GM21381 (cell line): ENCODE results near the gene KCNK1.

ENCODE experiments used
- ATAC-seq: cut with Tn5 transposase; IDR thresholded peaks from one replicate; pipeline ENCODE4 v1.9.1; 2021; ENCODE audit warnings: mild to moderate bottlenecking, moderate library complexity; ENCODE audit not compliant: unreplicated experiment

KCNK1 gene

DNA sequence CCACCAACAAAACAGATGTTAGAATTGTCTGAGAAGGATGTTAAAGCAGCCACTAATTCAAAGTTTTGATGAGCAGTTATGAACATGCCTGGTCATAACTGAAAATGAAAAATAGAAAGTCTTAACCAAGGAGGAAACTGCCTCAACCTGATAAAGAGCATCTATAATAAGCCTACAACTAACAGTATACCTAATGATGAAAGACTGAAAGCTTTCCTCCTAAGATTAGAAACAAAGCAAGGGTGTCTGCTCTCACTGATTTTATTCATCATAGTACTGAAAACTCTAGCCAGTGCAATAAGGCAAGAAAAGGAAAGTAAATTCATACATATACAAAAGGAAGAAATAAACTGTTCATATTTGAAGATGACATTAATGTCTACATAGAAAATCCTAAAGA, 82.0 kb downstream of the KCNK1 start:
- ATAC-seq = no peak

DNA sequence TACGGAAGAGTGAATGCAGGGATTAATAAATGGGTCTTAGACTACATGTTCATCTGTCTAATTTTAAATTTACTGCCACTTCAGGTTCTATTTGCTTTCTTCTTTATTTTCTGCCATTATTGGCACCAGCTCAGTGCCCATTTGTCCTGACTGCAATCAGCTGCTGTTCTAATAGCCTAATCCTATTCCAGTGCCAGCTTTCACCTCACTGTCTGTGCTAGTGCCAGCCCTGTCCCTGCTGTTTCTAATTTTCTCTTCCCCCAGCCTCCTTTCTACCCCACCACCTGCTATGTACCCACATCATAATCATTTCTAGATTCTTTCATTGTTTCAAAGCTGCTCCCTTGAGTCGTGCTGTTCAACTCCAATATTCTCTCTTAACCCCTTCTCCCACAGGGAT, 86.4 kb downstream of the KCNK1 start:
- no peak for ATAC-seq

DNA sequence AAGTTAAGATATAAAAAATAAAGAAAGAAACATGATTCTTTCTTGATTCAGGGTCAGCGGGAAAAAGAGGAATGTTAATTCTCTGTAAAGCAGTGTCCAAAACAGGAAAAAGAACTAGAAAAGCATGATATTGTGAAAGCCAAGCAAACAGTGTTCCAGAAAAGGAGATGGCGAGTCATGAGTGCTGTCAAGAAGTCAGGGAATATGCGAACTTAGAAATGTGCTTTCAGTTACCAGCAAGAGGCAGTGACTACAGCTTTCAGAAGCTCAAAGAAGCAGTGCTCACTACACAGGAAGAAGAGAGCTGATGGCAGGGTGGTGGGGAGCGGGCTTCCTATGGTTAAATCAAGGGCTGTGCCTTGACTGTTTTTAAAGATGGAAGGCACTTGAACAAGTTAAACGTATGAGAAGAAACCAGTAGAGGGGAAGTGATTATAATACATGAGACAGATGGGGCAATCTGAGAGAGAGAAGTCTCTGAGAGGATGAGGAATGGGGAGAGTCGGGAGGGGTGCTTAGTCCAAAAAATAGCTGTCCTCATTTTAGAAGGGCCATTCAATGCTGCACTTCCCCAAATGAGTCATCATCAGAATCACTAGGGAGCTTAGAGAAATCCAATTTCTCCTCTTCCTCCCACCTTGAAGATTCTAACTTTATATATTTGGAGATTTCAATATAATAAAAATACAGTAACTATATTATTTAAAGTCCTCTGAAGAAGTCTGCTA, 90.4 kb downstream of the KCNK1 start:
- ATAC-seq = no peak

DNA sequence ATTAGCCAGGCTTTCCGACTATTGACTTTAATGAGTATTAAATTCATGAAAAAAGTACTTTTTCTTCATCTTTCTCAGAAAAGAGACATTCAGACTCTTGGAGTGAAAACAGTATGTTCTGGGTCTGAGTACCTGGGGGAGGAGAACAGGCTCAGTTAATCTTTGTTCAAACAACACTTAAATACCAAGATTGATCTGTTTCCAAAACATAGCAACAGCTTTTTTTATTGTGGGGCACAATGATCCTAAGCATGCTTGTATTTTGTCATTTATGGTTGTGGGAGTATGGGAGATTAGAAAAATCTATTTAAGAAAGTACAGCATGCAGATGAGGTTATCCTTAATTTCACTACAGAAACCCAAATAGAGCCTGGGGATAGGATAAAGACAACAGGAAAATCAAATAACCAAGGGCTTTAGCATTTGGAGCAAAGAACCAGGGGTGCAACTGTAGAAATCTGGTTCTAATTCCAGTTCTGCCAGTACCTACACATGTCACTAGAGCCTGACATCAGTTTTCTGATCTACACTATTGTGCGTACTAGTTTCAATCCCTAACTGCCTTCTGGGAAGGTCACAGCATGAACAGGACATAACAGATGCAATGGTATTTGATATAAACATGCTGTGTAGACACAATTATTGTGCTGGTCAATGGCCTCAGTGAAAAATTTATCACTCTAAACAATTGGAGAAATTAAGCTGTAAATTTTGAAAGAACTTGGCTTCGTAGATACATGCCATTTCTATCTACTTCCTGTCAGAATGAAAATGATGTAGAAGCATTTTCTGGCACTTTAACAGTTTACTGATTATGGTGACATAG, 91.2 kb downstream of the KCNK1 start:
- ATAC-seq = no peak

DNA sequence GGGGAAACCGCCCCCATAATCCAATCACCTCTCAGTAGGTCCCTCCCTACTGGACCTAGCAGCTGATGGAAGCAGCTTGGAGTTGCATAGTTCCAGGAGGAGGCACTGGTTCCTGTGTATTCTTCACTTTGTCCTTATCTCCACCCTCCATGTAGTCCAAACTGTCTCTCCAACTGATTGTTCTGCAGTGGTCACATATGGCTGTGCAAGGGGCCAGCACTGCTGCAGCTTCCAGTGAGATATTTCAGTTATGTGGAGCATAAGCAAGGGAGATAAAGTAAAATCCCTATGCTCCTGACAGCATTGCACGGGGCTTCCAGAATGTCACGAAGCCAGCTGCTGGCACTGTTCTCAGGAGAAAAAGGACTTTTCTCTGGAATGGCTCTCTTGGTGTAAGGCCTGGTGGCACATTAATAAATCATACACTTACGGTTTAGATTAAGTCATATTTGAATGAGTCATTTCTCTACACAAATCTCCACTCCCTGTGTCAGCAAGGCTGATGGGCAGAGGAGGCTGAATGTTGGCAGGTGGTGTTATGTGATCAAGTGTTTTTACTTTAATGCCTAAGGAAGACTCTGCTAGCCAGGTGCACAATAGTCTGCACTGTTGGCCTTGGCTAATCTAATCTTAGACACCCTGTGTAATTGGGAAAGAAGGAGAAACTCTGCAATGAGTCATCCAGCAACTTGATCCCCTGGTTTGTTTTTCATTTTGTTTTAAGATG, 93.4 kb downstream of the KCNK1 start:
- no peak for ATAC-seq

DNA sequence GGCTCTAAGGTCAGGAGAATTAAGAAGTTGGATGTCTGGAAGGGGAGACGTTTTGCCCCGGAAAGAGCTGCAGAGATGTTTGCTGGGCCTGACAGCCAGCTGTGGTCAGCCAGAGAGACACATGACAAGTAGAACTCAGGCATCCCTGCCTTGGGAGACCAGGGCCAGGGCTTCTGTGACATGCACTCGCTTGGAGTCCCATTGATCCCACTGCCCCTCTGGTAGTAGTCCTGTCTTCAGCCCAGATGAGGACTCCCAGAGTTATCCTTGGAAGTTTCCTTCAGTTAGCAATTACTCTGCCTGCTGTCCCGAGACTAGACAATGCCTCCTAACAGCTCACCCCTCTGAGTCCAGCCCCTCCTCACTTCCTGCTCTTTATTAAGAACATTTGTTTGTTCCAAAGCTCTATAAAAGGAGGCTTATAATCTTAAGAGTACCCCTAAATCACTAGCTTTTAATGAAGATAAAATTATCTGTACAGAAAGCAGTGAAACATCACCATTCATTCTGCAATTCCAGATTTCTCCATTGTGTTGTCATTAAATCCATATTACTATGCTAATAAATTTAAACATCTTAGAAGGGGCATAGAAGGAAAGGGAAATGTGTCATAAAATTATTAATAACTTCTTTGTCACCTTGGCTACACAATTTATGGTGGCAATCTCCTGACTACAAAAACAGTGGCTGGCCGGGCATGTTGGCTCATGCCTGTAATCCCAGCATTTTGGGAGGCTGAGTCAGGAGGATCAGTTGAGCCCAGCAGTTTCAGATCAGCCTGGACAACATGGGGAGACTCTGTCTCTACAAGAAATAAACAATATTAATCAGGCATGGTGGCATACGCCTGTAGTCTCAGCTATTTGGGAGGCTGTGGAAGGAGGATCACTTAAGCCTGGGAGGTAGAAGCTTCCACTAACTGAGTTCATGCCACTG, 94.2 kb downstream of the KCNK1 start:
- no peak for ATAC-seq

DNA sequence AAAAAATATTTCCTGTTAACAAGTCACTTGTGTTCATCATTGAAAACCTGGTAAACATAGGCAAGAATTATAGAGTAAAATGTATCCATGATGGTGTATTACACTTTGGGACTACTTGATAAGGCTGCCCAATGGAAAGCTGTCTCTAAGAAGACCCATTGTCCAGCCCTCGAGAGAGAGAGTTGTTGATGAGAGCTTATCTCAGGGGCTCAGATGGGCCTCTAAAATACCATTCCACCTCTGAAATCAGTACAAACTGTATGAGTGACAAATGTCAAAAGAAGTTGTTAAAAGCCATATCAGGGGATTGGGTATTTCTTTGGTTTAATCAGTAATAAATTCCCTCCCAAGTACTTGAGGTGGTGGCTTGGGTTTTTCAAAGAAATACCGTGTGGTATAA, 96.1 kb downstream of the KCNK1 start:
- no peak for ATAC-seq

DNA sequence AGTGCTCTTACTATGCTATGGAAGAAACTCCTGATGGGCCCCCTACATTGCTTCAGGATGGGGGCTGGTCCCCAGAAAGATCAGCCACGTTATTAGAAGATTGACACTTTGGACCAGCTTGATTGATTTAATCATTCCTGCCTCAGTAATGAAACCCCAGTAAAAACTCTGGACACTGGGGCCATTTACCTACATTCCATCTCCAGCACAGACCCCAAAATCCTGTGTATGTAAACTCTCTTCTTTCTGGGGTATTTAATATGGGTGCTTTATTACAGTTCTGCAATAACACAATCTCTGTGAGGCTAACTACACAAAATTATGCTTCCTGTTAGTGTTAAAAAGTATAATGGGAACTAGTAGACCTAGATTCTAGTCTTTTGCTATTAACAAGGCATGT, 96.6 kb downstream of the KCNK1 start:
- ATAC-seq = no peak

DNA sequence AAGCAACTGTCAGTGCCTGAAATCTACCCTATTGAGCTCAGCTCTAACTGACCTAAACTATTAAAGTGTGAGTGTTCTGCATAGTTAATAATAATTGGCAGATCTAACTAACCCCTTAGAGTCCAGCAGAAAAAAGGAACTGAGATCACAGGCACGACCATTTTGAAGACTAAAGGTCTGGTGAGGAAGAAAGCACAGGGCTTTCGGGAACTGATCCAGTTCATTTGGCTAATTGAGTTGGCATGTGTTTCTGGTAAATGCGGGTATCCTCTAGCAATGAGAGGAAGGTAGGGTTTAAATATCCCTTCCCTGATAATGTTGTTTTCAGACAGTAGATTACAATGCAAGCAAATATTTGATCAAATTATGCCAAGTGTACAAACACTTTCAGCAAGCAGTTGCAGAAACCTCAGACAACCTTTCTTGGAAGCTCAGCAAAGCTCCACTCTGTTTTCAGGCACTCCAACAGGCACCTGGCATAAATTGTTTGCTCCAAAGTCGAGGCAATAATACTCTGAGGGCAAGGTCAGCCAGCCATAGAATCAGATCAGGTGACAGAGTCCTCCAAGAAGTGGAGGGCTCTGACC, 100.8 kb downstream of the KCNK1 start:
- ATAC-seq = no peak

DNA sequence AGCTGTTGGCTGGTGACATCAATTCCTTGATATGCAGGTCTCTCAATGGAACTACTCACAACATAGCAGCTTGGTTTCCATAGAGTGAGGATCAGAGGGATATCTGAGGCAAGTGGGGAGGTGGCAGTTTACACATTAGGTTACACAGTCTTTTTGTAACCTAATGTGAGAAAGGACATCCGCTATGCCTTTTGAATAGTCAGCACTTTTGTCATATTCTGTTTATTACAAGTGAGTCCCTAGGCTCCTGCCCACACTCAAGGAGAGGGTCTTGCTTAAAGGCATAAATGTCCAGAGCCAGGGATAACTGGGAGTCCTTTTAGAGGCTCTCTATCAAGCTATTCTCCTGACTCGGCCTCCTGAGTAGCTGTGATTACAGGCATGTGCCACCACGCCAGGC, 104.2 kb downstream of the KCNK1 start:
- no peak for ATAC-seq

DNA sequence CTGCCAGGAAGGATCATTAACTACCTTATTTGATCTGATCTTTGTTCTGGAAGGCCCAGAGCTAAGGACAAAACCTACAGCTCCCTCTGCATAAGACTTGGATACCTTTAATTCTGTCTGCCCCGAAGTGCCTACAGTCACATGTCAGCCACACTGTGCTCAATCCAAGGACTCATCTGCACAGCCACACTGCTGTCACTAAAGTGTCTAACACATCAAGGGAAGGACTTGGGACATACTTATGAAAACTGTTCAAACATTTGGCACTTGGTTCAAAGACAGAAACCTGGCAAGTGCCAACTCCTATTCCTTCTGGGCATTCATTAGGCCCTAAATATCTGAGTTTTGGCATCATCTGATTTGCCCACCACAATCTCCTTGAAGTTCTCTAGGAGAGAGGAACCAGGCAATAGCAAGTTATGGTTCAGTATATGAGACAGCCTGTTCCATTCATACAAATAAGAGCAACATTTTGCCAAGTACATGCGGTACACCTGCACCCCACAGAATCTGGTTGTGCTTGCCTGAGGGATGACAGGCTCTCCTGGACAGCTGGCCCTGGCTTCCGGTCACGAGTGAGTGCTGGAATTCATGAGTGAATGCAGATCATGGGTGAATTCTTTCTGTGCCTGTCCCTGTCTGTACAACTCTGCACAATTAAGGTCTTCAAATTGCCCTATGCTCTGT, 105.9 kb downstream of the KCNK1 start:
- no peak for ATAC-seq

DNA sequence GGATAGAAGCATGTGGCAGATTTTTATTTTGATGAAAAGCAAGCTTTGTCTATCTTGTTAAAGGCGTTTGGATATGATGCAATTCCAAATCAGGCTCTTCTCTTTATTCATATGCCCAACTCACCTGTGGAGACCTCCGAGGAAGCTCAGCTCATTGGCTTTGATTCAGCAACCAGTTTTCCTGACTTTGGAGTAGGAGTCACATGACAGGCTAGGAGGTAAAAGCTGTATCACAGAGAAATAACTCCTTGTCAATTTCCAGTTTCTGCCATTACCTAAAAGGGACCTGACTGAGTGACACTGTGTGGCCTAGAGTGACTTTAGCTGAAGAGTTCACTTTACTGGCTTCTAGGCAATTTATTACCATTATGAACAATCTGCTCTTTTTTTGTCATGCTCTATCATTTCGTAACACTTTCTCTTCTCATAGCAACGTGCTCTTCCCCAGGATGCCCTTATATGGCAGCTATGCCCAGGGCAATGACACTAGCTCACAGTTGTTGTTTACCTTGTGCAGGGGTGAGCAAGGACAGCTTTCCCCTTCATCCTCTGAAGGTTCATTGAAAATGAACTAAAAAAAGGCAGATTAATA, 107.2 kb downstream of the KCNK1 start:
- no peak for ATAC-seq
